Measurements from ENCODE around the gene CYREN.

Gene CYREN

DNA sequence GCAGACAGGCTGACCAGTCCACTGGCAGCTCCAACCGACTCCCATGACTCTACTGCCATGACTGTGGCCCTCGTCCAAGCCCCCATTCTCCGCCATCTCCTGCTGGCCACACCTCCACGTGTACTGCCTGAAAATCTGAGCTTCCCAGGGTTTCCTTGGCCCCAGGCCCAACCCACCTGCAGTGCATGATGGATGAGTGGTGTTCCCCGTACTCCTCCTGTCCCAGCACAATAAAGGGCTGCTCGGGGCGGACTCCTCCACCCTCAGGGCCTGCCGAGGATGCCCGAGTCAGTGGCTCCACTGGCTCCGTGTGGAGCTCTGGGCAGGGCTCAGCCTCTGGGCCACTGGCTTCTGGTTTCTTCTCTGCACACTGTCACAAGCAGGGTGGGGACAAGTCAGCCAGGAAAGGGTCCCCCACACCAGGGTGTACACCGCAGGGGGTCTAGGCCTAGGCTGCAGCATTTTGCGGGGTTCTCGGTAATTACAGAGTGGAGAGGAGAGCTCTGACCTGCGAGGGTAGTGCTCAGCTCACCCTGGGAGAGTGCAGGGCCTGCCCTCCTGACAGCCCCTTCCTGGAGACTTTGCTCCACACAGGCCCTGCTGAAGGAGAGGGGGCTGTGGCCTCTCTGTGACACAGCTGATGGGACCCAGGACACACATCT, 25.6 kb upstream of the CYREN start:
- no peak for DNase-seq

DNA sequence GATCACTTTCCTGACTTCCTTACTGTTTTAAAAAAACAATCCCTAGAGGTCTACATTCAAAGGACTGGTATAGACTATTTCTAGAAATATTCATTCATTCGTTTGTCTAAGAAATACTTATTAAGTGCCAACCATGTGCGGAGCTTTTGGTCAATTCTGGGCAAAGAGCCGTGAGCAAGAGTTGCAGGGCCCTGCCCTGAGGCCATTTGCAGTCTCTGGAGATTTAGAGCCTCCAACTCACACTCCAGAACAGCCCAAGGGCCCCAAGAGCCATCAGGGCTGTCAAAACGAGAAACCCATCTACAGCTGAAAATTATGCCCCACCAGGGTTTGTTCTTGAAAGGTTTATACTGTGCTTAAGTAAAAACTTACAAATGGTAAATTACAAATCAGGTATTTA, 24.6 kb upstream of the CYREN start:
- no peak for DNase-seq

DNA sequence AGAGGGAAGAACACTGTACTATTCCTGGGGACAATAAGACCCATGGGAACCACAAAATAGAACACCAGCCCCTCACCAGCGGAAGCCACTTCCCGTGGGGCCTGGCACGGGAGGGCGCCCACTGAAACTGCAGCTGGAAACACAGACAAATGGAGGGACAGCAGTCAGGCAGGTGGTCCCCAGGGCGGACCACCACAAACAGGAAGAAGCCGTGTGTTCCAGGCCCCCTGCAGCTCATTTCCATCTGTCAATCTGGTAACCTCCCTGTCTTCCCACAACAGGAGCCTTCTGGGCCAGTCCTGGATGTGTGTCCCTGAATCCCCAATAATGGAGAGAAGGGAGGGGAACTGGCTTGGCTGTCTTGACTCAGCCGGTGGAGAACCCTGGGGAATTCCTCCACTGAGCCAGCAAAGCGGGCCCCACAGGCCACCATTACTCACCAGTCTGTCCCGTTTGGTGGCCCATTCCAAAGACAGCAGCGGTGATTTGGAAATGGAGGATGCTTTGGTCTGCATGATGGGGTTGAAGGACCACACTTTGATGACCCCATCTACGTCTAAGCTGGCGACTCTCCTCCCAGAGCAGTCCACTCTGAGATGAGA, 24.1 kb upstream of the CYREN start:
- no peak for DNase-seq

DNA sequence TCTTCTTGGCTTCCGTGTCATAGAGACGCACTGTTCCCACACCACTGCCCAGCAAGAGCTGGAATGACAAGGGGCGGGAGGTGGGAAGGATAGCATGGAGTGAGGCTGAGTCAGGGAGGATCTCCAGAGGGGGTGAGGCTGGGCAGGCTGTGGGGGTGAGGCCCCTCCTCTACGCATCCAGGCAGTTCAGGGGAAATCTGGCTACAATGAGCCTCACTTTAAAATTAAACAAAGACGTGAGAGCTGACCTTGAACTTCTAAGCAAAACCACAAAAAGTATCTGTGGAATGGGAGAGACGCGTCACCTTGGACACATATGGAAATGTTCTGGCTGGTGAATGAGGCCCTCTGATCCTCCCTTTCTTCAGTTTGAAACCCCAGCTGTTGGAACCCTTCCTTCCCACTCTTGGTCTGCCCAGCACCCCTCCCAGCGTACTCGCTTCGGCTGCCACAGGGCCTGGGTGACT, 23.1 kb upstream of the CYREN start:
- no peak for DNase-seq

- DNase-seq = no peak
These were observed 22.5 kb upstream of the CYREN start for GRCh38 chr7:135192914-135193536.

DNA sequence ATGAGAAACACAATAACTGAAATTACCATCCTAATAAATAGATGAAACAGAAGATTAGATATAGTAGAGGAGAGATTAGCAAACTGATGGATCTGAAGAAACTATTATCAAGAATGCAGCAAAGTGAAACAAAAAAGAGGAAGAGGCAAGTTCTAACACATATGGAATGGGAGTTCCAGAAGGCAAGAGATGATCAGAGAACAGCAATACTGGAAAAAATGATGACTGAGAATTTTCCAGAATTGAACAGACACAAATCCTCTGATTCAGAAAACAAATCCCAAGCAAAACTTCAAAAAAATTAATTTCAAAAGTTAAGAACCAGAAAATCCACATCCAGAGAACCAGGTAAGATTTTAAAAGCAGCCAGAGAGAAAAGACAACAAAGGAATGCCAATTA, 20.2 kb upstream of the CYREN start:
- DNase-seq = no peak

DNA sequence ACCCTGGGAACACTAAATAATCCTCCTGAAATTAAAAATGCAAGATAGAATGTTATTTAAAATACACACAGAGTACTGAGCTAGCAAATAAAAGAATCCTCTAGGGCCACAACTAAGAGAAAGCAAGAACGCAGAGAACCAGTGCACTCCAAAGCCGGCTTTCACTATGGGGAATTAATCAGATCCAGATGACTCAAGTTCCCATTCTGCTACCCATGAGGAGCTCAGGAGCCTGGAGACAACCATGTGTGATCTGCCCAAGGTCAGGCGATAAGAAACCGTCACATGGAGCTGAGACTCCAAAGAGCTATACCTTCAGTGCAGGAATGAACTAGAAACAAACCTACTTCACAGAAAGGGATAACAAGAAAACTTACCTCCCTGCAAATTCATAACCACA, 19.5 kb upstream of the CYREN start:
- DNase-seq = no peak

DNA sequence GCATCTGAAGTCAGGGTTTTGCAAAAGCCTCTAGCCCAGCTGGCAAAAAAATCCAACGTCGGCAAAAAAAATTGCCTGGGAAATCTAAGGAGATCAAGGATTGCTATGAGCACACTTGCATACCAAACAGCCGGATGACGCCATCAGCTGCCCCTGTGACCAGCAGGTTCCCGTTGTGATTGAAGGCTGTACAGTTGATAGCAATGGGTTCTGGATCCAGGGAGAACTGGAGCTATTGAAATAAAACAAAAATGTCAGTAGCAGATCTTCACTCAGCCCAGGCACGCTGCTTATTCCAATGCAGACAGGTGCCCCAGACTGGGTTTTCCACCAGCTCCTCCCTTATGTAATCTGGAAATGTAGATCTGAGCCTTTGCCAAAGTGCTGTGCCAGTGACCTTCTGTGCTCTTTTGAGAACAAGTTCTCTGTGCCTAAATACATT, 18.7 kb upstream of the CYREN start:
- no peak for DNase-seq

DNA sequence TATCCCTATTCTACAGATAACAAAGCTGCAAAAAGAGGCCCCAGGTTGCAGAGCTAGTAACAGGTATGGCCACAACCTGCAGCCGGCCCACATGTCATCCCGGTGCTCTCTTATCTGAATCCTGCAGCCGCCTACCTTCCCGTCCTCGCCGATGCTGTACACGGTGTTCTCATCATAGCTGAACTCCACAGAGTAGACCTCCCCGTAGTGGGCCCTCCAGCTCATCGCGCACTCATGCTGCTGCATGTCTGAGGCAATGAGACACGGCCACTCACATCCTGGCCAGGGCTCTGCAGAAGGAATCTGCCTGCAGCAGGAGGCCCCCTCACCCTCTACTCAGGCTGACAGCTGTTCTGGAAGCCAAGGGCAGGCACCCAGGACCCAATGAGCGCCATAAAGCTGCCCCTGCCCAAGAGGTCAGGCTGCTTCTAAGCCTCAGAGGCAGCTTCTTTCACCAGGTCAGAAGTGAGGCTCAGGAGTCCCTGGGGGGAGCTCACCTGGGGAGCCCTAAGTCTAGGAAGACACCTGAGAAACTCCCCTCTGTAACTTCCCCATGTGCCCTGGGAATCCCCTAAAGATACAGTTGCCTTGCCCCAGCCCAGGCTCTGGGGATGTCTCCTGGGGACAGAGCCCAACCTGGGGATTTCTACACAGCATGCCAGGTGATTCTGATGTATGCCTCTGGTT, 17.9 kb upstream of the CYREN start:
- no peak for DNase-seq

DNA sequence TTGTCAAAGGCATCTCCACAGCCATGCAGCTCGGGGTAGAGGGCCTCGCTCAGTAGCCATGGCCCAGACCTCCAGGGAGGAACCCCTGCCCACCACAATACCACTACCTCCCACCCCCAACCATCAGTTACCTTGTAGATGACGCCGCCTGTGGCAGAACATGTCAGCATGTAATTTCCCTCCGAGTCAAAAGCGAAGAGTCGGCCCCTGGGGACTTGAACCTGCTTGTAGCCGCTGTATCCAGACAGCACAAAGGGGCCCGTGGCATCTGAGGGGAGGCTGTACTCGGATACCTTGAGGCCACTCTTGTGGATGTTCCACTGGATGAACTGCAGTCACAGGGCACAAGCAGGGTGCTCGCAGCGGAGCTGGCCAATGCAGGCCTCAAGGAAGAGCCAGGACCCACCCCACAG, 16.3 kb upstream of the CYREN start:
- no peak for DNase-seq

GRCh38 chr7:135186261-135186540, 15.7 kb upstream of the CYREN start:
- DNase-seq = no peak

DNA sequence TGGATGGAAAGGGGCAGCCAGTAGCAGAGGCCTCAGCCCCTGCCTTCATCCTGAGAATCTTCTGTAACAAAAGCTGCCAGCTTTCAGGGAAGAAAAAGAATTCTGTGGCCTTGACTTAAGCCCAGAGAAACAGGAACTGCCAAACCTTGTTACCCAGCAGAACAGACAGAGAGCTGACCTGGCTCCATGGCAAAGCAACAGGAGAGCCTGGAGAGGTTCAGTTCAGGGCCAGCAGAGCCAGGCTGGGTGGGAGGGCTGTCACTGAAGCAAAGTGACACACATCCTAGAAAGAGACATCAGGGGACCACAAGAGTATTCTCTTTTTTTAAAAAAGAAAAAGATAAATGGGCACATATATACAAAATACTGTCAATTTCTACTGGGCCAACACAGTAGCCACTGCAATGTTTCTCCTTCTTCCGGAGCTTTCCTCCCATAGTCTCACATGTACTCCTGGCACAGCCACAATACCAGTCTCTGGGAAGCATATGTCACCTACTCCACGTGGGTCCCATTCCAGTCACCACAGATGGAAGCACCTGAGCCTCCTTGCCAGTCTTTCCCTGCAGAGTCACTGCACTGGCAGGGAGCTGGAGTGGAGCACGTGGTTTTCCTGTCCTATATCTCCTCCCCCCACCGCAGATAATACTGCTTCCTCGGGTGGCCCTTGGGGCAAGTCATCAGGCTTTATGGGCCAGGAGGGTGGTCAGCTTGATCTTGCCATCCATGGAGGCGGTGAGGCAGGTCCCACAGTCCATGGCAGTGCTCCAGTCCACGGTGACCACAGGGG, 15.2 kb upstream of the CYREN start:
- no peak for DNase-seq

GRCh38 chr7:135184254-135184841, 13.8 kb upstream of the CYREN start:
- no peak for DNase-seq

GRCh38 chr7:135183478-135183877, 13.0 kb upstream of the CYREN start:
- no peak for DNase-seq

DNA sequence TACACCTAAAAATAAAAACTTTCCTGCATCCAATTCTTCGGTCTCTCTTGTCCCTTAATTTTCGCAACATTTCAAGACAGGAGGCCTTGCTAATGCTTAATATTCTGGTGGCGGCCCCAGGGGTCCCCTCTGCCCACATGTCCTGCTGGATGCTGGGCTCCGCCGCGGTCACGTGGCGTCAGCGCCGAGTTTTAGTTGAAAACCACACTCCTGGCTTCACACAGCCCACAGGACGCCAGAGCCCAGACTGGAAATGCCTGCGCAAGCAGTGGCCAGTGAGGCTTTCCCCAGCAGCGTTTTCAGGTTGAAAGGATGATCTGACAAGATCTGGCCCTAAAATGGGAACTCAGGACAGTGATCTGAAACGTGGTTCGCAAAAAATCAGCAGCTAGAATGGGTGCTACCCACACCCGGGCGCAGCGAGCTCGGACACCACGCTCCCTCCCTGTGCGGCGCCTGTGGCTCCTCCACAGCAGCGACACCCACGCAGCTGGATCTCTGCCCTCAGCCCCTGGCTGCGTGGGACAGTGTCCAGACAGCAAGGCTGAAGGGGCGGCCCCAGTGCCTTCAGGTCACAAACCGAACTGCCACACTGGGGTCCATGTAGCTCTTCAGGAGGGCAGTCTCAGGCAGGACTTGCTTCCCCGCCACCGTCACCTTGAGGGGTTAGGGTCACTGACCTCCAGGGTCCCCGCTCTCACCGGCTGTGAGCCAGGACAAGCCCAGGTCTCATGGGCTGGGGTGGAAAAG, 11.6 kb upstream of the CYREN start:
- no peak for DNase-seq

DNA sequence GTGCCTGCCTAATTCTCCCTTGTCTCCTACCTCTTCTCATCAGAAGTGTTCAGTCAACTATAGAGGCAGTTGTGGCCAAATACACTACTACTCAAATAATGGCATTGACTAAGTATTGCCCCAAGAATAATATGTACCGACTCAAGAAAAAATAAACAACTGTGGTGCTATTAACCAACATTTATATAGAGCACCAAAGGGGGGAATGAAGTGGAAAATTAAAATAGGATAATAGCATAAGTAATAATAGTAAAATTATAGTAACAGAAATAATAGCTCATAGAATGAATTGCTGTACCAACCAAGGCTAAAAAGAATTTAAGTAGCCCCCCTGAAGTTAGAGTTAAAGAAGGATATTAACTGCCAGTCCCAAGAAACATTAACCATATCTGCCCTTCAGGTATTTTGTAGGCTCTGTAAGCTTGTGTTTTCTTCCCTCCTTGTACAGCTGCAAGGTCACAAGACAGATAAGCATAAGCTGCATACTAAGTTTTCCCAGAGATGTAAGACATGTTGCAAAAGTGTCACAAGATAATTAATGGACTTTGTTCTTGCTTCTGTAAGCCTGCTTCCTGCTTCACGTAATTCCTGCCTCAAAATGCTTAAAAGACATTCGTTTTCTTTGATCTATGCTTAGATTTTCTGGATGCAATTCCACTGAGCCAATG, 10.9 kb upstream of the CYREN start:
- no peak for DNase-seq

DNA sequence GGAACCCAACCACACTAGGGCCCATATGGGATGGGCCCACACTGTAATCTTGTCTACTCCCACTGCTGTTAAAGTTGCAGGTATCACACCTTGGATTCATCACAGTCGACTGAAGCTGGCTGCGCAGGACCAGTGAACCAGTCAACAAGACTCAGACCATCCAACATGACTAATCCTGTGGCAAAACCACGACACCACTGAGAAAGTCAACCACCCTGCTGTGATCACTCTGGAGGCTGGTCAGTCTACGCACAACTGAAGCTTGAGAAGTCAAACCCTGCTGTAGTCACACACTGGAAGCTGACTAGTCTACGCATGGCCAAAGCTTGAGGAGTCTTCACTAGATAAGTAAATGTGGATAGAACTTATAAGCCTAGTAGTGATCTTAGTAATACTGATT, 9.6 kb upstream of the CYREN start:
- no peak for DNase-seq

GRCh38 chr7:135179321-135179925, 8.9 kb upstream of the CYREN start:
- no peak for DNase-seq

GRCh38 chr7:135178364-135178763, 7.9 kb upstream of the CYREN start:
- DNase-seq = no peak

- DNase-seq = no peak
These were observed 6.7 kb upstream of the CYREN start for GRCh38 chr7:135177028-135177696.

GRCh38 chr7:135175931-135176330, 5.4 kb upstream of the CYREN start:
- DNase-seq = no peak

All from stimulated activated CD4-positive, alpha-beta T cell treated with anti-CD3 and anti-CD28 coated beads, Interleukin-4, amount 100 ng/mL, for 1 hour (primary cell).